Measurements from ENCODE around the gene LZTS2.

- TF ChIP-seq EP300 (IDR thresholded peaks at IDR 0.05), result no peak
- TF ChIP-seq, protein P1, sequence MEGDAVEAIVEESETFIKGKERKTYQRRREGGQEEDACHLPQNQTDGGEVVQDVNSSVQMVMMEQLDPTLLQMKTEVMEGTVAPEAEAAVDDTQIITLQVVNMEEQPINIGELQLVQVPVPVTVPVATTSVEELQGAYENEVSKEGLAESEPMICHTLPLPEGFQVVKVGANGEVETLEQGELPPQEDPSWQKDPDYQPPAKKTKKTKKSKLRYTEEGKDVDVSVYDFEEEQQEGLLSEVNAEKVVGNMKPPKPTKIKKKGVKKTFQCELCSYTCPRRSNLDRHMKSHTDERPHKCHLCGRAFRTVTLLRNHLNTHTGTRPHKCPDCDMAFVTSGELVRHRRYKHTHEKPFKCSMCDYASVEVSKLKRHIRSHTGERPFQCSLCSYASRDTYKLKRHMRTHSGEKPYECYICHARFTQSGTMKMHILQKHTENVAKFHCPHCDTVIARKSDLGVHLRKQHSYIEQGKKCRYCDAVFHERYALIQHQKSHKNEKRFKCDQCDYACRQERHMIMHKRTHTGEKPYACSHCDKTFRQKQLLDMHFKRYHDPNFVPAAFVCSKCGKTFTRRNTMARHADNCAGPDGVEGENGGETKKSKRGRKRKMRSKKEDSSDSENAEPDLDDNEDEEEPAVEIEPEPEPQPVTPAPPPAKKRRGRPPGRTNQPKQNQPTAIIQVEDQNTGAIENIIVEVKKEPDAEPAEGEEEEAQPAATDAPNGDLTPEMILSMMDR (IDR thresholded peaks at IDR 0.05), result no peak
Observed at GRCh38 chr10:101021239-101021638, 21.6 kb downstream of the LZTS2 start.

All from tibial nerve (tissue), 4 donors.